Measurements from ENCODE around the gene DFFB. TPM values are rescaled to one million over a fixed set of nuclear protein-coding genes. Genes with fewer than 3 reads are reported as not detected.

Gene DFFB
- polyA plus RNA-seq, 1 donor from 2014 or later = 20.2 TPM

GRCh38 chr1:3820316-3820715 lies 37.0 kb upstream of the DFFB start:
- TF ChIP-seq EP300 (conservative IDR thresholded peaks at IDR 0.05; ENCODE audit: poor library complexity, severe bottlenecking) = no peak
- TF ChIP-seq SMC3 (conservative IDR thresholded peaks at IDR 0.05; ENCODE audit: poor library complexity) = no peak
- no peak for TF ChIP-seq REST (IDR thresholded peaks at IDR 0.05; ENCODE audit: borderline replicate concordance)
- TF ChIP-seq CTCF (IDR thresholded peaks at IDR 0.05; ENCODE audit: poor library complexity, severe bottlenecking) = no peak
- TF ChIP-seq TAF1 (IDR thresholded peaks at IDR 0.05; ENCODE audit: low read depth) = no peak
- no peak for TF ChIP-seq EZH2 (IDR thresholded peaks at IDR 0.05; ENCODE audit: borderline replicate concordance, insufficient read depth, low read length, poor library complexity, severe bottlenecking)
- TF ChIP-seq POLR2AphosphoS5 (IDR thresholded peaks at IDR 0.05) = no peak
- no peak for TF ChIP-seq MXI1 (conservative IDR thresholded peaks at IDR 0.05; ENCODE audit: poor library complexity, severe bottlenecking)
- TF ChIP-seq RAD21 (conservative IDR thresholded peaks at IDR 0.05) = no peak
- Histone ChIP-seq H3K4me3 (ENCODE audit: low read length) (no peak overlapping the region), H3K79me2 (replicated peaks; ENCODE audit: insufficient read depth, low read length) (no peaks in the 10 kb centered on the region), H3K9me3 (ENCODE audit: low read length) (no peaks in the 10 kb centered on the region), H4K20me1 (ENCODE audit: insufficient read depth) (no peaks in the 10 kb centered on the region), H3K9ac (ENCODE audit: low read length) (no peak overlapping the region), H3K9me2 (ENCODE audit: insufficient read depth, low read length) (no peaks in the 10 kb centered on the region), H2AFZ (ENCODE audit: low read depth, low read length) (no peak overlapping the region), H3K27me3 (ENCODE audit: insufficient read depth, low read depth, low read length) (no peaks in the 10 kb centered on the region), H3F3A (ENCODE audit: insufficient read depth, low read length, poor library complexity, severe bottlenecking) (no peaks in the 10 kb centered on the region), H3K27ac (ENCODE audit: low read length) (peak overlapping the region; percentile 74), H3K36me3 (ENCODE audit: insufficient read depth, low read length) (no peaks in the 10 kb centered on the region), H3K4me2 (ENCODE audit: low read length) (peak overlapping the region; percentile 8)

GRCh38 chr1:3821004-3821403 lies 36.3 kb upstream of the DFFB start:
- no peaks in the 10 kb centered on the region for H4K20me1 ChIP-seq (ENCODE audit: insufficient read depth)
- no peak overlapping the region for H2AFZ ChIP-seq (ENCODE audit: low read depth, low read length)
- peak overlapping the region; percentile 74 for H3K27ac ChIP-seq (ENCODE audit: low read length)
- TF ChIP-seq RAD21 (conservative IDR thresholded peaks at IDR 0.05) (no peak), CTCF (IDR thresholded peaks at IDR 0.05; ENCODE audit: poor library complexity, severe bottlenecking) (no peak), MXI1 (conservative IDR thresholded peaks at IDR 0.05; ENCODE audit: poor library complexity, severe bottlenecking) (no peak), EZH2 (IDR thresholded peaks at IDR 0.05; ENCODE audit: borderline replicate concordance, insufficient read depth, low read length, poor library complexity, severe bottlenecking) (no peak), TAF1 (IDR thresholded peaks at IDR 0.05; ENCODE audit: low read depth) (no peak), POLR2AphosphoS5 (IDR thresholded peaks at IDR 0.05) (no peak), SMC3 (conservative IDR thresholded peaks at IDR 0.05; ENCODE audit: poor library complexity) (no peak), REST (IDR thresholded peaks at IDR 0.05; ENCODE audit: borderline replicate concordance) (no peak), EP300 (conservative IDR thresholded peaks at IDR 0.05; ENCODE audit: poor library complexity, severe bottlenecking) (no peak)
- H3K4me3 ChIP-seq (ENCODE audit: low read length) = no peak overlapping the region
- no peaks in the 10 kb centered on the region for H3F3A ChIP-seq (ENCODE audit: insufficient read depth, low read length, poor library complexity, severe bottlenecking)
- H3K27me3 ChIP-seq (ENCODE audit: insufficient read depth, low read depth, low read length) = no peaks in the 10 kb centered on the region
- H3K9me2 ChIP-seq (ENCODE audit: insufficient read depth, low read length) = no peaks in the 10 kb centered on the region
- no peaks in the 10 kb centered on the region for H3K36me3 ChIP-seq (ENCODE audit: insufficient read depth, low read length)
- no peaks in the 10 kb centered on the region for H3K9me3 ChIP-seq (ENCODE audit: low read length)
- no peaks in the 10 kb centered on the region for H3K79me2 ChIP-seq (replicated peaks; ENCODE audit: insufficient read depth, low read length)
- H3K4me2 ChIP-seq (ENCODE audit: low read length) = no peak overlapping the region
- no peak overlapping the region for H3K9ac ChIP-seq (ENCODE audit: low read length)

Measured in neural cell (in vitro differentiated cells).